NCI-H524 (cell line): Measurements from ENCODE around the gene IFNA7.
"Not testable (repeated sequence)": the region's sequence is repeated elsewhere in the genome, so short reads cannot be mapped to it uniquely, and the experiment has no call there.

Experiments
- DNase-seq, 2 experiments: peaks; one replicate each; lab custom pipeline; 2025; lab: John Stamatoyannopoulos, UW

IFNA7 gene

GRCh38 chr9:21202105-21202504, at the start of gene IFNA7:
TSS of gene IFNA7 (minus strand) at chr9:21202205. CDS start at chr9:21202165, 40 bp downstream.
- DNase-seq: not testable (repeated sequence)

DNA sequence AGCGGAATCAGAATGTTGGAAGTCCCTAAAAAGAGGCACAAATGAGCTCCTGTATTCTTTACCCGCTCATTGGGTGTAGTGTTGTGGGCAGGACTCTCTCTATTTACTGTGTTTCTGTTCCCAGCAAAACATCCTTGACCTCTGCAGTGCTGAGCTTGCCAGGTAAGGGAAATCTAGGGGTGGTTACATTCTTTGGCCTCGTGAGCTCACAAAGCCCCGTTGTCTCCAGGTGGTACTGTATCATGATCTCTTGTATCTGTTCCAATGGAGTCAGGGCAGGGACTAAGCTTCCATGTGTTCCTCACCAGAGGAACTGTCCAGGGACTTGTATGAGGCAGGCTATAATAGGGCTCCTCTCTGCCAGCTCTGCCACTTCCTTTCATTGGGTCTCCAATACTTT, 49.6 kb upstream of the IFNA7 start:
- no peak for DNase-seq

DNA sequence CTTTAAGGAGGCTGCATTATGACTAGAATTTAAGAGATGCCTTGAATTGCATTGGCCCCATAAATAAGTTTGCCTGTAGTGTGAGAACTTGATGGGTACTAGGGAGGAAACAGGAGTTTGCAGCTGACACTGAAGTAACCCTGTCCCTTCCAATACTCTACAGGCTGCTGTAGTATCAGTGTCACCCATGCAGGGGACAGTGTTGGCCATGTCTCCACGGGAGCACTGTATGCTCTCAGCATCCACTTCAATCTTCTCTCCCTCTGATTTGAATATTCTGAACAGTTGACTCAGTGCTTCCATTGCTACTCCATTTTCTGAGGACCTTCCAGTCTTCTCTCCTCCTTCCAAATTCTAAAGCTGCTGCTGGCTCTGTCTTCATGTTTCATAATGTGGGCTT, 49.2 kb upstream of the IFNA7 start:
- DNase-seq: no peak

DNA sequence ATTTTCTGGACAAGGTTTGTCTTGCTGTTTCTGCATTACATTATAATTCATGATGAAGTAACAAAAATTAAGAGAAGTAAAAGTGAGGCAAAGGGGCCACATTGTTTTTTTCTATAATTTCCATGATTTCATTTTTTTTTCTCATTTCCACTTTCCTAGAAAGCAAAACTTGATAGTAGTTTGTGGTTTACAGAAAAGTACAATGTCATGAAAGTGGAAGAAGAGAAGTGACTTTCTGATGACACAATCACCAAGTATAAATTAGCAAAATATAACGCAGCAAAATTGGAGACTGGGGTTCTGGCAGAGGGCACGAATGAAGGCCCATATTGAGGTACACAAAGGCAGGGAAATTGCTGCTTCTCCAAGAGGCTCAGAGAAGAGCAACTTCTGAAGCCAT, 42.8 kb upstream of the IFNA7 start:
- DNase-seq: no peak

DNA sequence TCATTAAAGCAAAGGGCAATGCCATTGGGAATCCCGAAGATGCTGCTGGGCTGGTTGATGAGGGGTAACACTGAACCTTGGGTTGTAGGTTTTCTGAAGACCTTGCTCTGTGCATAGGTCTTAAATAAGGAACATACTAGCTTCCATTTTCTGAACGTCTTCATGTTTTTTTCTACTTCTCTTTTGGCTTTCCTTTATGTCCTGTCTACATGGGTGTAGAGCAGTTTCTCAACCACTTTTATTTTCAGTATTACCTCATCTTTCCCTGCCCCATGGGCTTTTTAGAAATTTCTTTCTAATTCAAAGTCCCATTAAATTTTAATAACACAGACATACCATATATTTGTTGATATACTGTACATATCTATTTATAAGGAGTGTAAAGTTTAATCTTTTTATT, 37.9 kb upstream of the IFNA7 start, which contains the start of gene IFNA14:
Gene IFNA14, minus strand, starts transcription at position 95 of the 400 bp plus-strand sequence. Its CDS starts 70 bp downstream, at position 25.
- DNase-seq: no peak

DNA sequence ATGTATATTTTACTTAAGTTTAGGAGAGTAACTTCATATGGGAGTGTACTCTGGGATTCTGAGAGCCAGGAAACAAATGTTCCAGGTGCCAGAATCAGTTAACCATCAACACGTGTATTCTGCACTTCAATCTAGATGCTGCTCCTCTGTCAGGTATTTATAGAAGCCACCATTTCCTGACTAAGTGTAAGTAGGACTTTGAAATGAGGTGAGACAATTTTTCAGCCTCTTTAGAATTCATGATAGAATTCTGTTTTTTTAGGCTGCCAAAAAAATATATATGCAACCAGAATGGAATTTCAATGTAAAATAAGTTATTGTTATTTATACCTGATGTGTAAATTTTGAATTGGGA, 34.3 kb upstream of the IFNA7 start:
- not testable (repeated sequence) for DNase-seq

DNA sequence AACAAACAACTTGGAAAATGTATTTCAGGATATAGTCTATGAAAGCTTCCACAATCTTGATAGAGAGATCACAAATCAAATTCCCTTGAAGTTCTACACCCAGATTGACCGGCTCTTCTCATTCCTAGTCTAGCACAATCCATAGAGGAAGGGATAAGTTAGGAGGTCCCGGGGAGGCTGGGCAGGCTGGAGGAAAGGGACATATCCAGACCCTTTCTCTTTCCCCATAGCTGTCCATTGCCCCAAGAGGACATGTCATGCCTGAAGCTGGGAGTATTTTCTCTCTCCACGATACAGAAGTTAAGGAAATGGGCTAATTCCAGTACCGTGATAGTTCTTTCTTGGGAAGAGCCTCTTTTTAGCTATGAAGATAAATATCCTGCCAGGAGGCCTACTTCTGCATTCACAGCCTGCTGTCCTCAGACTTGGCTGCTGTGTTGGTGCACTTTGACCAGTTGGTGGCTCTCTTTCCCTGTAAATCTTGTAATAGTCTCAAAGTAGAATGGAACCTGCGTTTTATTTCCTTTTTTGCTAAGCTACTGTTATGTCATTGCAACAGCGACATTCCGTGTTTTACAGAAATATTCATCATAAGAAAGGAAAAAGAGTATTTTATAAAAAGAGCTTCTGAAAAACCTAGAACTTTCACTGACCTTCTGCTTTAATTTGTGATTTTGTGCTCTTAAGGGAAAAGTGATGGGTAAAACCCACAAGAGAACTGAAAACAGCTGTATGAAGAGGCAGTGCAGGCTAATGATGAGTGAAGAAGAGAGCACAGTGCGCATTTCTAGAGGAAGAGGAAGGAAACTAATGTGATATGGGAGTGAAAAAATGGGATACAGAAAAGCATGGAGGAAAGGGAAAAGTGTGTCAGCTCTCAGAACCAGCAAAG, 33.7 kb upstream of the IFNA7 start:
- peak; percentile 37 to 52 for DNase-seq

GRCh38 chr9:21234153-21234687, 32.2 kb upstream of the IFNA7 start:
- no peak for DNase-seq

- DNase-seq: no peak
These were observed 31.3 kb upstream of the IFNA7 start for GRCh38 chr9:21233258-21233657.

DNA sequence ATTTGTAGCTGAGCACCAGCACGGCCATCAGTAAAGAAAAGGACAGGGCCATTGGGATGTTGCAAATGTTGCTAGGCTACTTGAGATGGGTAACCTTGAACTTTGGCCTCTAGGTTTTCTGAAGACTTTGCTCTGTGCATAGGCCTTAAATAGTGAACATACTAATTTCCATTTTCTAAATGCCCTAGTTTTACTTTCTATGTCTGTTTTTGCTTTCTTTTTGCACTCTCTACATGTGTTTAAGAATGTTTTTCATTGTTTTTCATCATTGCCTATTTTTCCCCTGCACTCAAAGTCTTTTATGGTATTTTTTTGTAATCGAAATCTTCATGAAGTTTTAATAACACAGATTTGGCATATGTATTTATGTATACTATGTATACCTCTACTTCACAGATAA, 26.1 kb upstream of the IFNA7 start, which contains the start of gene IFNA17:
Gene IFNA17, minus strand, starts transcription at position 101 of the 400 bp plus-strand sequence. Its CDS starts 49 bp downstream, at position 52.
- no peak for DNase-seq

DNA sequence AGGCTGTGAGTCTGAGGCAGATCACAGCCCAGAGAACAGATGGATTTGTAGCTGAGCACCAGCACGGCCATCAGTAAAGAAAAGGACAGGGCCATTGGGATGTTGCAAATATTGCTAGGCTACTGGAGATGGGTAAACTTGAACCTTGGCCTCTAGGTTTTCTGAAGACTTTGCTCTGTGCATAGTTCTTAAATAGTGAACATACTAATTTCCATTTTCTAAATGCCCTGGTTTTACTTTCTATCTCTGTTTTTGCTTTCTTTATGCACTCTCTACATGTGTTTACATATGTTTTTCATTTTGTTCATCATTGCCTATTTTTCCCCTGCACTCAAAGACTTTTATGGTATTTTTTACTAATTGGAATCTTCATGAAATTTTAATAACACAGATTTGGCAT, 15.2 kb upstream of the IFNA7 start, which contains the start of gene IFNA16:
Gene IFNA16, minus strand, starts transcription at position 101 of the 400 bp plus-strand sequence. Its CDS starts 6 bp downstream, at position 95.
- DNase-seq: not testable (repeated sequence)

- DNase-seq: peak in 1 of 2 experiments; percentile 24
These were observed 11.7 kb upstream of the IFNA7 start for GRCh38 chr9:21213411-21214326.

GRCh38 chr9:21212160-21212559, 10.2 kb upstream of the IFNA7 start:
- not testable (repeated sequence) for DNase-seq

DNA sequence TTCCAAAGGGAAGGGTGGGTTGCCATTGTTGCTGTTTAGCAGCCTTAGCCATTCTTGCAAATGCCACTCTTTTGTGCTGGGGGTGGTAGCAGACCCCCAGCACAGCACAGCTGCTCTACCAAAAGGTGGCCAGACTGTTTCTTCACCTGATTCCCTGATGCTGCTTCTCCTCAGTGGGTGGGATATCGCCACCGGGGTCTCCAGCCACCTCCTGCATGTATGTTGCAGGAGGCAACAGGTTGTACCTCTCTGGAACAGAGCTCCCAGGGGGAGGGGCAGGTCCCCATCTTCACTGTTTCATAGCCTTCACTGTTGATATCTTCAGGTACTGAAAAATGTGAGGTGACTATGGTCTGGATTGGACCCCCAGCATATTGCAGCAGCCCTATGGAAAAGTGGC, 8.8 kb upstream of the IFNA7 start:
- DNase-seq: not testable (repeated sequence)

- DNase-seq: no peak
These were observed 8.3 kb upstream of the IFNA7 start for GRCh38 chr9:21210311-21210710.

DNA sequence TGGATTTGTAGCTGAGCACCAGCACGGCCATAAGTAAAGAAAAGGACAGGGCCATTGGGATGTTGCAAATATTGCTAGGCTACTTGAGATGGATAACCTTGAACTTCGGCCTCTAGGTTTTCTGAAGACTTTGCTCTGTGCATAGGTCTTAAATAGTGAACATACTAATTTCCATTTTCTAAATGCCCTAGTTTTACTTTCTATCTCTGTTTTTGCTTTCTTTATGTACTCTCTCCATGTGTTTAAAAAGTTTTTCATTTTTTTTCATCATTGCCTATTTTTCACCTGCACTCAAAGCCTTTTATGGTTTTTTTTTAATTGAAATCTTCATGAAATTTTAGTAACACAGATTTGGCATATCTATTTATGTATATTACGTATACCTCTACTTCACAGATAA, 5.0 kb upstream of the IFNA7 start, which contains the start of gene IFNA10:
Gene IFNA10, minus strand, starts transcription at position 101 of the 400 bp plus-strand sequence. Its CDS starts 46 bp downstream, at position 55.
- DNase-seq: not testable (repeated sequence)

GRCh38 chr9:21205204-21205603, 3.2 kb upstream of the IFNA7 start:
- DNase-seq: no peak

GRCh38 chr9:21194867-21195776, 6.9 kb downstream of the IFNA7 start:
- peak in 1 of 2 experiments; percentile 35 for DNase-seq

DNA sequence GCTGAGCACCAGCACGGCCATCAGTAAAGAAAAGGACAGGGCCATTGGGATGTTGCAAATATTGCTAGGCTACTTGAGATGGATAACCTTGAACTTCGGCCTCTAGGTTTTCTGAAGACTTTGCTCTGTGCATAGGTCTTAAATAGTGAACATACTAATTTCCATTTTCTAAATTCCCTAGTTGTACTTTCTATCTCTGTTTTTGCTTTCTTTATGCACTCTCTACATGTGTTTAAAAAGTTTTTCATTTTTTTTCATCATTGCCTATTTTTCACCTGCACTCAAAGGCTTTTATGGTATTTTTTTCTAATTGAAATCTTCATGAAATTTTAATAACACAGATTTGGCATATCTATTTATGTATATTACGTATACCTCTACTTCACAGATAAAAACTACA, 14.5 kb downstream of the IFNA7 start, which contains the start of gene IFNA4:
Gene IFNA4, minus strand, starts transcription at position 101 of the 400 bp plus-strand sequence. Its CDS starts 56 bp downstream, at position 45.
- DNase-seq: not testable (repeated sequence)
